SK-N-MC (cell line): ENCODE data around the gene TPD52L2.
A peak's percentile ranks its signal among the peaks of the same experiment; 100 is the strongest.
"Not testable (repeated sequence)": the region's sequence is repeated elsewhere in the genome, so short reads cannot be mapped to it uniquely, and the experiment has no call there.

Experiments used
- DNase-seq: peaks from one replicate; pipeline ENCODE4 v3.0.0-alpha.2; 2011; ENCODE audit warnings: low read depth, low spot score
- H3K27ac ChIP-seq: fragments of 200-600 bp; sonication (generic); 2 replicates; pipeline ENCODE4 v1.5.1; 2016; ENCODE audit warnings: mixed run types
- H3K36me3 ChIP-seq: fragments of 200-600 bp; sonication (generic); 2 replicates; pipeline ENCODE4 v1.6.1; 2017; ENCODE audit warnings: antibody characterized with exemption, low read length, mixed read lengths; ENCODE audit not compliant: insufficient read depth
- H3K4me3 ChIP-seq: fragments of 200-600 bp; sonication (generic); 2 replicates; pipeline ENCODE4 v1.5.1; 2016
- H3K9ac ChIP-seq: fragments of 200-600 bp; sonication (generic); 2 replicates; pipeline ENCODE4 v1.8.0; 2017; ENCODE audit warnings: mixed run types, mixed read lengths; ENCODE audit not compliant: insufficient read length
- H3K9me3 ChIP-seq: fragments of 200-600 bp; sonication (generic); 2 replicates; pipeline ENCODE4 v1.6.1; 2017; ENCODE audit warnings: low read depth, mild to moderate bottlenecking, antibody characterized with exemption, low read length, moderate library complexity, mixed read lengths
- EZH2 ChIP-seq: fragments of 200-600 bp; sonication (generic); IDR thresholded peaks from one replicate; pipeline ENCODE4 v1.6.1; 2017; ENCODE audit warnings: antibody characterized with exemption
- FOXP2 ChIP-seq: optimal IDR thresholded peaks from 2 replicates; pipeline ENCODE3; 2011; ENCODE audit warnings: mild to moderate bottlenecking, moderate library complexity; ENCODE audit not compliant: insufficient read depth; ENCODE audit errors: extremely low read length, control extremely low read depth
- POLR2AphosphoS5 ChIP-seq: IDR thresholded peaks from 2 replicates; pipeline ENCODE4 v1.6.1; 2012; ENCODE audit warnings: mild to moderate bottlenecking, low read depth, low read length, borderline replicate concordance

TPD52L2 gene

GRCh38 chr20:63919130-63919529 lies 54.1 kb downstream of the TPD52L2 start:
- H3K36me3 ChIP-seq: peaks cover 7% of the 10 kb centered on the region; the same call in 1 of the 2 replicates
- H3K9ac ChIP-seq: no peak overlapping the region
- TF ChIP-seq FOXP2: no peak
- no peak for TF ChIP-seq EZH2
- no peak for TF ChIP-seq POLR2AphosphoS5
- H3K27ac ChIP-seq: no peak overlapping the region
- H3K9me3 ChIP-seq: no peaks in the 10 kb centered on the region
- no peak overlapping the region for H3K4me3 ChIP-seq
- no peak for DNase-seq

GRCh38 chr20:63920226-63920625 lies 55.2 kb downstream of the TPD52L2 start:
- Histone ChIP-seq H3K9me3 (no peaks in the 10 kb centered on the region), H3K27ac (no peak overlapping the region), H3K4me3 (no peak overlapping the region), H3K9ac (no peak overlapping the region), H3K36me3 (peaks cover 7% of the 10 kb centered on the region; the same call in 1 of the 2 replicates)
- TF ChIP-seq EZH2 (no peak), FOXP2 (no peak), POLR2AphosphoS5 (no peak)
- DNase-seq: no peak

DNA sequence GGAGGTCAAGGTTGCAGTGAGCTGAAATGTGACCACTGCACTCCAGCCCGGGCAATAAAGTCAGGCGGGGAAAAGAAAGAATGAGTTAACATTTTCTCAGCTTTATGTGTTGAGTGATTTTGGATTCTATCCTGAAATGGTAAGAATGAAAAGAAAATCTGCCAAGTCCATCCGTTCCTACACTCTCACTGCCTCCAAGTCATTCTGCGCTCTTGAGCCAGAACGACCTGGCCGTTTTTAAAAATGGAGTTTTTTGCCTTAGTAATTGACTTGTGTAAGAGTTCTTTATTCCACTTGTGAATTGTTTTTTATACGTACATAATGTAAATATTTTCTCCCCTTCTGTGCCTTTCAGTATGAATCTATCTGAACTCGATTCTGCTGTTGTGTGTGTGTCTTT lies 58.6 kb downstream of the TPD52L2 start:
- Histone ChIP-seq H3K9ac (peak overlapping the region; percentile 43), H3K4me3 (peak overlapping the region; percentile 5; the same call in 1 of the 2 replicates)
- no peak for DNase-seq

GRCh38 chr20:63924241-63924640 lies 59.2 kb downstream of the TPD52L2 start:
- TF ChIP-seq FOXP2: no peak
- no peak for TF ChIP-seq EZH2
- no peak for TF ChIP-seq POLR2AphosphoS5
- Histone ChIP-seq H3K4me3 (peak overlapping the region; percentile 5; the same call in 1 of the 2 replicates), H3K27ac (peak overlapping the region; percentile 78), H3K36me3 (peaks cover 18% of the 10 kb centered on the region), H3K9ac (peak overlapping the region; percentile 43), H3K9me3 (no peaks in the 10 kb centered on the region)
- no peak for DNase-seq

More for the DNA sequence above, 58.6 kb downstream of the TPD52L2 start:
- Histone ChIP-seq H3K9me3 (no peaks in the 10 kb centered on the region), H3K36me3 (peaks cover 12% of the 10 kb centered on the region), H3K27ac (peak overlapping the region; percentile 78)
- TF ChIP-seq EZH2 (no peak), FOXP2 (no peak), POLR2AphosphoS5 (no peak)

- H3K36me3 ChIP-seq: peaks cover 33% of the 10 kb centered on the region
- no peak for DNase-seq
These were observed 61.2 kb downstream of the TPD52L2 start for GRCh38 chr20:63926298-63926697.

GRCh38 chr20:63929071-63929470 lies 64.0 kb downstream of the TPD52L2 start:
- H3K9me3 ChIP-seq: no peaks in the 10 kb centered on the region
- peaks cover 52% of the 10 kb centered on the region for H3K36me3 ChIP-seq
- H3K4me3 ChIP-seq: no peak overlapping the region
- TF ChIP-seq POLR2AphosphoS5 (no peak), FOXP2 (no peak)
- no peak overlapping the region for H3K27ac ChIP-seq
- DNase-seq: no peak
- no peak overlapping the region for H3K9ac ChIP-seq

More at GRCh38 chr20:63926298-63926697, 61.2 kb downstream of the TPD52L2 start:
- Histone ChIP-seq H3K9ac (no peak overlapping the region), H3K9me3 (no peaks in the 10 kb centered on the region), H3K4me3 (no peak overlapping the region), H3K27ac (peak overlapping the region; percentile 48)
- no peak for TF ChIP-seq EZH2

DNA sequence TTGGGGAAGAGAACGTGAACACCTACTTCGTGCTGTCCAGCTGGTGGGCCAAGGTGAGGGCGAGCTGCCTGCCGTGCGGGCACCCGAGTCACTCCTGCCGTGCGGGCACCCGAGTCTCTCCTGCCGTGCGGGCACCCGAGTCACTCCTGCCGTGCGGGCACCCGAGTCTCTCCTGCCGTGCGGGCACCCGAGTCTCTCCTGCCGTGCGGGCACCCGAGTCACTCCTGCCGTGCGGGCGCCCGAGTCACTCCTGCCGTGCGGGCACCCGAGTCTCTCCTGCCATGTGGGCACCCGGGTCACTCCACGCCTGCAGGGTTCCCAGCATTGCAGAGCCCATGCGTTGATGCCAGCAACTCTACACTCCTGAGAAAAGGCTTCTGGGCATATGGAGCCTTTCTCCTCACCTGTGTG lies 64.4 kb downstream of the TPD52L2 start:
- H3K27ac ChIP-seq, H3K9ac ChIP-seq, H3K9me3 ChIP-seq, DNase-seq, H3K4me3 ChIP-seq: not testable (repeated sequence)
- peaks cover 52% of the 10 kb centered on the region for H3K36me3 ChIP-seq

DNA sequence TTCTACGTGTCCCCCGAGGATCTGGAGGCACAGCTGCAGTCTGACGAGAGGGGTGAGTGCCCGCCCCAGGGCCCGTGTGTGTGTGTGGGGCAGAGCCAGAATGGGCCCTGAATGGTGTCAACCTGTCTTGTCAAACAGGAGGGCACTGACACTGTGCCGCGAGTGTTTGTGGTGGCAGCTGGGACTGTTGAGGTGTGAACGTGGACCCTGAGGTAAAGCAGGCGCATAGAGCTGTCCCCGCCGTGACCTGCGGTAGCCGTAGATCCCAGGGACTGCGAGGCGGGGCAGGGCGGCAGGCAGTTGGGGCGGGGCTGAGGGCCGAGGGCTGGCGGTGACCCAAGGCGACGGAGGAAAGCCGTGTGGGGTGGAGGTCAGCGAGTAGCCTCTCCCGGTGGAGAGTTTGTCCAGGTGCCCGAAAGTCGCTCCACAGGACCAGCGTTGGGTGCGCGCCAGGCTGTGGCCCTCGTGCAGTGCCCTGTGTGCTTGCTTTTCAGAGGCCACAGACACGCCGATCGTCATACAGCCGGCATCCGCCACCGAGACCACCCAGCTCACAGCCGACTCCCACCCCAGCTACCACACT lies 66.0 kb downstream of the TPD52L2 start:
- Histone ChIP-seq H3K9me3 (no peaks in the 10 kb centered on the region), H3K27ac (no peak overlapping the region), H3K36me3 (peaks cover 55% of the 10 kb centered on the region), H3K9ac (no peak overlapping the region), H3K4me3 (no peak overlapping the region)
- DNase-seq: no peak
- TF ChIP-seq POLR2AphosphoS5 (no peak), EZH2 (no peak), FOXP2 (no peak)

DNA sequence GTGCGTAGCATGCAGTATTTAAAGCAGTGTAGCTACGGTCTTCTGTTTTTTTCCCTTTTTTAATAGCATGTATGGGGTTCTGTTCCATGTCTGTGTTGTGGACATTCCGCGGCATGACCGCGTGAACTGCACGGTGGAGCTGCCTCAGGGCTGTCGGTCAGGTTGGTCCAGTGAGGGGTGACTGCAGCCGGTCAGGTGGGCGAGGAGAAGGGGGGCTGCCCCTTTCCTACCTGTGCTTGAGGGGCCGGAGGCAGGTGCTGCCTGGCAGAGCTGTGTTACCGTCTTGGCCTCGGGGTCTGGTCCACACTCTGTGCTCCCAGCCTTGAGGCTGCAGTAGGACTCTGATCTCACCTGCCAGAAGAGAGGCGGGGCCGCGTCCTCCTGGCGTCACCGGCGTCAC lies 66.7 kb downstream of the TPD52L2 start:
- H3K4me3 ChIP-seq: no peak overlapping the region
- H3K9ac ChIP-seq: no peak overlapping the region
- peaks cover 50% of the 10 kb centered on the region for H3K36me3 ChIP-seq

More for the DNA sequence above, 66.7 kb downstream of the TPD52L2 start:
- Histone ChIP-seq H3K9me3 (no peaks in the 10 kb centered on the region), H3K27ac (no peak overlapping the region)
- DNase-seq: no peak
- TF ChIP-seq EZH2 (no peak), POLR2AphosphoS5 (no peak), FOXP2 (no peak)
